Esophagus squamous epithelium (tissue), 5 donors: Measurements from ENCODE around the gene SRPRB. TPM values are rescaled to one million over a fixed set of nuclear protein-coding genes. Genes with fewer than 3 reads are reported as not detected.

Experiments
- DNase-seq: peaks from one replicate; lab custom pipeline; 2025; lab: John Stamatoyannopoulos, UW
- H3K27ac ChIP-seq, 4 donors: fragments of 200-600 bp; sonication (generic); one replicate each; pipeline ENCODE4 v1.5.1; 2016 to 2019; ENCODE audit warnings: mild to moderate bottlenecking in 1 of 4
- H3K27me3 ChIP-seq, 4 donors: fragments of 200-600 bp; sonication (generic); 1 replicate in 3 of 4; 2 replicates in 1 of 4; pipeline versions ENCODE4 v1.5.1 to v1.6.0; 2017 to 2021; ENCODE audit warnings: antibody characterized with exemption in 1 of 4
- H3K36me3 ChIP-seq, 3 donors: fragments of 200-600 bp; sonication (generic); one replicate each; pipeline ENCODE4 v1.5.1; 2016 to 2019
- H3K4me1 ChIP-seq, 3 donors: fragments of 200-600 bp; sonication (generic); one replicate each; pipeline ENCODE4 v1.5.1; 2017 to 2019
- H3K4me3 ChIP-seq, 4 donors: fragments of 200-600 bp; sonication (generic); 1 replicate in 3 of 4; 2 replicates in 1 of 4; pipeline ENCODE4 v1.5.1; 2016 to 2019; ENCODE audit warnings: mild to moderate bottlenecking in 2 of 4, moderate library complexity in 1 of 4
- H3K9me3 ChIP-seq, 3 donors: fragments of 200-600 bp; sonication (generic); one replicate each; pipeline ENCODE4 v1.5.1; 2016 to 2019
- POLR2A ChIP-seq, 4 donors: fragments of 450-650 bp; IDR thresholded peaks; one replicate each; pipeline ENCODE4 v1.6.1; 2017; ENCODE audit warnings: antibody characterized with exemption in 4 of 4, mild to moderate bottlenecking in 4 of 4, moderate library complexity in 3 of 4
- WGBS, 2 donors: methylation state at CpG; one replicate each; pipeline ENCODE4 v1.1.5; 2018; 5-methylcytosine and 5-hydroxymethylcytosine counted together
- intact Hi-C: fragments of 100-400 bp; cut with DNase I; formaldehyde crosslinking; loops from one replicate; pipeline ENCODE4 v1.15.0; 2022
- total RNA-seq, 4 donors: library from RNA; depleted of rRNA; stranded (reverse); fragments of >200 nt; gene quantifications; one replicate each; pipeline ENCODE4 v1.1.0, GENCODE V29; 2016
- TF ChIP-seq, protein P1 (sequence below), 6 experiments: fragments of 450-650 bp in 4 of 6; fragments of 200-600 bp in 2 of 6; sonication (generic) in 2 of 6; IDR thresholded peaks; one replicate each; pipeline ENCODE4 v1.5.1; 2016 to 2019; ENCODE audit warnings: antibody characterized with exemption in 6 of 6, mild to moderate bottlenecking in 4 of 6, moderate library complexity in 4 of 6
- donor health status: DM: yes; HTN: yes; CAD: no.

SRPRB gene
- total RNA-seq, 4 donors from 2014 or later, result 25.1 to 107 (median 44.1) TPM

DNA sequence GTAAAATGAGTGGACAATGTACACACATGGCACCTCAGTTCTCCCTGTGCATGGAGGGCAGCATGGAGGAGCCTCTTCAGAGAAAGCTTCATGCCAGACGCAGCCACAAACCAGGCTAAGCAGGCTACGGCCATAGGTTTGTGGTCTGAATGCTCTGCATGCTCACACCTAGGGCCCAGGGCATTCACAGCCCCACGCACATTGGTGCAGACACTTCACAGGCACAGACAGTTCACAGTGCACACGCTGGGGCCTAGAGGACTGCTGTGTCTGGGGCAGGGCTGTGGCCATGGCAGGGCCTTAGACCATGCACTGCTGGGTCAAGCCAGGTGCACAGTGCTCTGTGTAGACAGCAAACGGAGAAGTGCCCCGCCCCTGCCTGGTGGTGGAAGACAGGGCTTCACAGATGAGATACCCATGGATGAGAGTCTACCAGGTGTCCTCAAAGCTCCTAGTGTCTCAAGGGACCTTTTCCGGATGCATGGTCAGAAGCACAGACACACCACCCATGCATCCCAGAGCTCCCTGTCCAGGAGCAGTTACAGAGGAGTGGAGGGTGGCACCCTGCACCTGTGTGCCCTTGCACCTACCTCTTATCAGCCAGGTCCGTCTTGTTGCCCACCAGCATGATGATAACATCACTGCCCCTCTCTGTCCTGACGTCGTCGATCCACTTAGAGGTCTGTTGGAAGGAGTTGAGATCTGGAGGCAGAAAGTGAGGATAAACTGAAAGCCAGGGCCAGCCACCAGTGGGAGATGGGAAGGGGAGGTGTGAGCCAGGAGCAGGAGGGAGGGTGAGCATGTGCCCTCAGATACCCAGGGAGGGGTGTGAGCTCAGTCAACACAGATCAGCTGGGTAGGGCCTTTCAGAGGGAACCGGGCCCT lies 33.5 kb downstream of the SRPRB start:
- Histone ChIP-seq H3K27me3 (no peaks in the 10 kb centered on the region), H3K4me3 (no peak overlapping the region), H3K27ac (no peak overlapping the region), H3K36me3 (peaks cover 0 to 14% (median 0%) of the 10 kb centered on the region in 3 donors), H3K9me3 (no peaks in the 10 kb centered on the region), H3K4me1 (no peaks in the 10 kb centered on the region)
- TF ChIP-seq POLR2A (IDR thresholded peaks at IDR 0.05), result no peak
- TF ChIP-seq, protein P1, sequence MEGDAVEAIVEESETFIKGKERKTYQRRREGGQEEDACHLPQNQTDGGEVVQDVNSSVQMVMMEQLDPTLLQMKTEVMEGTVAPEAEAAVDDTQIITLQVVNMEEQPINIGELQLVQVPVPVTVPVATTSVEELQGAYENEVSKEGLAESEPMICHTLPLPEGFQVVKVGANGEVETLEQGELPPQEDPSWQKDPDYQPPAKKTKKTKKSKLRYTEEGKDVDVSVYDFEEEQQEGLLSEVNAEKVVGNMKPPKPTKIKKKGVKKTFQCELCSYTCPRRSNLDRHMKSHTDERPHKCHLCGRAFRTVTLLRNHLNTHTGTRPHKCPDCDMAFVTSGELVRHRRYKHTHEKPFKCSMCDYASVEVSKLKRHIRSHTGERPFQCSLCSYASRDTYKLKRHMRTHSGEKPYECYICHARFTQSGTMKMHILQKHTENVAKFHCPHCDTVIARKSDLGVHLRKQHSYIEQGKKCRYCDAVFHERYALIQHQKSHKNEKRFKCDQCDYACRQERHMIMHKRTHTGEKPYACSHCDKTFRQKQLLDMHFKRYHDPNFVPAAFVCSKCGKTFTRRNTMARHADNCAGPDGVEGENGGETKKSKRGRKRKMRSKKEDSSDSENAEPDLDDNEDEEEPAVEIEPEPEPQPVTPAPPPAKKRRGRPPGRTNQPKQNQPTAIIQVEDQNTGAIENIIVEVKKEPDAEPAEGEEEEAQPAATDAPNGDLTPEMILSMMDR (IDR thresholded peaks at IDR 0.05), result no peak
- intact Hi-C loops, result no loop called here
- WGBS, 2 donors, result 82 to 100% methylated on average over 1 to 8 of the region's 12 CpGs
- no peak for DNase-seq

DNA sequence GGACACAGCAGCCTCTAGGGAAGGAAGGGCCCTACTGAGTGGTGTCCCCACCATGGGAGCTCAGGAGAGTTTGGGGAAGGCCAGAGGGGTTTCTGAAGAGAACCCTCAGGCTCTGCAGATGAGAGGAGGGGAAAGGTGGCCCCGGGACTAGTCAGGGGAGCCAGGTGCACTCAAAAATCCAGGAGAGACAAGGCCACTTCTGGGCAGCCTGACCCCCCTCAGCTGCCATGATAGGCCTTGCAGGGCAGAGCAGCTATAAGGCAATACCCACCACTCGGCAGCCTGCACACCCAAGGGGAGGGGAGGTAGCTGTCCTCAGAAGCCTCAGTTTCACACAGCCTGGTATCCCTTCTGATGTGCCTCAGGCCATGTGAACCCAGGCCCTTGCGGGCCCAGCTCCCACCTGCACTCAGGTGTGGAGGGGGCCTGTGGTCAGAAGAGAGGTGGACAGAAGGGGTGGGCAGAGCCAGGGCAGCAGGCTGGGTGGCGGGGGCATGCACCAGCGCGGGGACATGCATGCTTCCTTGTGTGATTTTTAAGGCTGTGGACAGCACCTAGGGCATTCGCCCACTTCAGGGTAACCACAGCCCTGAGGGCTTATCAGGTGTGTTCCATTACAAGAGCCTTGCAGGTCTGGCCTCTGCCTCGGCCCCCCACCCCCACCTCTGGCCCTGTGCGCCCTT lies 34.6 kb downstream of the SRPRB start:
- TF ChIP-seq, protein P1 (IDR thresholded peaks at IDR 0.05), result no peak
- TF ChIP-seq POLR2A (IDR thresholded peaks at IDR 0.05), result no peak
- no peak for DNase-seq
- no peaks in the 10 kb centered on the region for H3K9me3 ChIP-seq
- H3K27me3 ChIP-seq, result no peaks in the 10 kb centered on the region
- no peak overlapping the region for H3K4me3 ChIP-seq
- H3K4me1 ChIP-seq, result no peaks in the 10 kb centered on the region
- WGBS, 2 donors, result 77 to 90% methylated on average over 2 to 4 of the region's 9 CpGs
- intact Hi-C loops, result no loop called here
- H3K36me3 ChIP-seq, result peaks cover 0 to 14% (median 0%) of the 10 kb centered on the region in 3 donors
- H3K27ac ChIP-seq, result no peak overlapping the region

DNA sequence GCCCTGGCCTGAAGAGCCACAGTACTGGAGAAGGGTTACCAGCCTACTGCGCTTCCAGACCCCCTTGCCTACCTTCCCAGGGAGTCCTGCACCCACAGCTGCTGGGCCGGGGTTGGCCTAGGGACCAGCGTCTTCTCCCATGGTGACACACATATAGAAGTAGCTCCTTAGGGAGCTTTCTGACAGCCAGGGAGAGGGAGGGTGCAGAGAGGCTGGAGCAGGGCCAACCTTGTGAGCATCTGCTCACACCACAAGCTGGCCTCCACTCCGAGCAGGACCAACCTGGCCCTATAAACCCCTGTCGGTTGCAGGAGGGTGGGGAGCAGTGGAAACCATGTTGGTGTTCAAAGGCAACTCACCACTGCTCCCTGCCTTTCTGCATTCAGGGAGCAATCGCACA lies 35.2 kb downstream of the SRPRB start:
- intact Hi-C loops, result no loop called here
- H3K27ac ChIP-seq, result no peak overlapping the region
- H3K9me3 ChIP-seq, result no peaks in the 10 kb centered on the region
- no peak for DNase-seq
- H3K4me1 ChIP-seq, result no peaks in the 10 kb centered on the region
- no peak for TF ChIP-seq POLR2A (IDR thresholded peaks at IDR 0.05)
- TF ChIP-seq, protein P1 (IDR thresholded peaks at IDR 0.05), result no peak
- no peaks in the 10 kb centered on the region for H3K27me3 ChIP-seq
- WGBS, 2 donors, result 80% methylated on average over 2 of the region's 6 CpGs; no CpG with 5 or more reads in 1 of the 2 donors
- no peak overlapping the region for H3K4me3 ChIP-seq
- peaks cover 0 to 14% (median 0%) of the 10 kb centered on the region in 3 donors for H3K36me3 ChIP-seq

DNA sequence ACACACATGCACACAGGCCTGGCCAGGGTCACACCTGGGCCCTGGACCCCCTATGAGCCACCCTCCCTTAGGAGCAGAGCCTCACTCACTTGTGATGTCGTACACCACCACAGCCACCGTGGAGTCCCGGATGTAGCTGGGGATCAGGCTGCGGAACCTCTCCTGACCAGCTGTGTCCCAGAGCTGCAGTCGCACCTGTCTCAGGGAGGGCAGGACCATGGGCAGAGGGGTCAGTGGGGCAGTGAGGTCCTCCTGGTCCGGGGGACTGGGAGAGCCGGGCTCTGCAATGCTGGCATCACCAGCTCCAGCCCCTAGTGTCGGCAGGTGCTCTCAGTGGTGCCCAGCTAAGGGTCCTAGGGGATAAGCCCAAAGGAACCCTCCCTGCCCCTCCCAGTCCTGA lies 35.6 kb downstream of the SRPRB start:
- WGBS, 2 donors, result no CpG with 5 or more reads among the region's 8 CpGs
- Histone ChIP-seq H3K36me3 (peaks cover 0 to 14% (median 0%) of the 10 kb centered on the region in 3 donors), H3K4me1 (no peaks in the 10 kb centered on the region), H3K27ac (no peak overlapping the region), H3K4me3 (no peak overlapping the region), H3K27me3 (no peaks in the 10 kb centered on the region), H3K9me3 (no peaks in the 10 kb centered on the region)
- intact Hi-C loops, result no loop called here
- no peak for DNase-seq
- no peak for TF ChIP-seq POLR2A (IDR thresholded peaks at IDR 0.05)
- TF ChIP-seq, protein P1 (IDR thresholded peaks at IDR 0.05), result no peak

DNA sequence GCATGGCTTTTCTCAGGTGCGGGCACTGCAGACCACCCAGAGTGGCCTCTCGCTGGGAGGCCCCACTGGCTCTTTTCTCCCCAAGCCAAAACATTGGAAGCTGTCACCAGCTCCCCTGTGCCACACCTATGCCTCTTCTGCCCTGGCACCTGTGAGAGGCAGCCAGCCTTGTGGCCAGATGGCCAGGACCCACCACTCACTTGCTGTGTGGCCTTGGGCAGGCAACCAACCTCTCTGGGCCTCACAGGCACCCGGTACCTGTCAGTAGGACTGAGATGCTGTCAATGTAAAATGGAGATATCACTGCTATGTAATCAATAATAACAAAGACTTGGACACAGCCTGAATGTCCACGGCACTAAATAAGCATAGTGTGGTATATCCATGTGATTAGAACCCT lies 36.5 kb downstream of the SRPRB start:
- no peak for DNase-seq
- TF ChIP-seq POLR2A (IDR thresholded peaks at IDR 0.05), result no peak
- TF ChIP-seq, protein P1 (IDR thresholded peaks at IDR 0.05), result no peak
- WGBS, 2 donors, result 69 to 79% methylated on average over 1 to 2 of the region's 4 CpGs
- Histone ChIP-seq H3K36me3 (peaks cover 0 to 14% (median 0%) of the 10 kb centered on the region in 3 donors), H3K27me3 (no peaks in the 10 kb centered on the region), H3K27ac (no peak overlapping the region), H3K4me3 (no peak overlapping the region), H3K4me1 (no peaks in the 10 kb centered on the region), H3K9me3 (no peaks in the 10 kb centered on the region)
- intact Hi-C loops, result no loop called here
